Suprapubic skin (tissue), 4 donors: ENCODE measurements around the gene DDX51.

Source experiments
- EP300 ChIP-seq: sonication (generic); formaldehyde crosslinking; IDR thresholded peaks from one replicate; pipeline ENCODE4 v1.6.1; 2017; ENCODE audit warnings: antibody characterized with exemption
- POLR2A ChIP-seq, 2 donors: fragments of 450-650 bp; IDR thresholded peaks; one replicate each; pipeline ENCODE4 v1.6.1; 2017; ENCODE audit warnings: antibody characterized with exemption in 2 of 2, mild to moderate bottlenecking in 2 of 2, moderate library complexity in 2 of 2
- POLR2AphosphoS5 ChIP-seq, 3 donors: sonication (generic); formaldehyde crosslinking; IDR thresholded peaks; one replicate each; pipeline ENCODE4 v1.6.1; 2017; ENCODE audit warnings: antibody characterized with exemption in 3 of 3
- TF ChIP-seq, protein P1 (sequence below), 2 donors: fragments of 200-600 bp in 1 of 2; fragments of 450-650 bp in 1 of 2; sonication (generic) in 1 of 2; IDR thresholded peaks; one replicate each; pipeline ENCODE4 v1.5.1; 2016 to 2019; ENCODE audit warnings: antibody characterized with exemption in 2 of 2, mild to moderate bottlenecking in 1 of 2, moderate library complexity in 1 of 2

- no peak for TF ChIP-seq POLR2A (IDR thresholded peaks at IDR 0.05)
- TF ChIP-seq, protein P1, sequence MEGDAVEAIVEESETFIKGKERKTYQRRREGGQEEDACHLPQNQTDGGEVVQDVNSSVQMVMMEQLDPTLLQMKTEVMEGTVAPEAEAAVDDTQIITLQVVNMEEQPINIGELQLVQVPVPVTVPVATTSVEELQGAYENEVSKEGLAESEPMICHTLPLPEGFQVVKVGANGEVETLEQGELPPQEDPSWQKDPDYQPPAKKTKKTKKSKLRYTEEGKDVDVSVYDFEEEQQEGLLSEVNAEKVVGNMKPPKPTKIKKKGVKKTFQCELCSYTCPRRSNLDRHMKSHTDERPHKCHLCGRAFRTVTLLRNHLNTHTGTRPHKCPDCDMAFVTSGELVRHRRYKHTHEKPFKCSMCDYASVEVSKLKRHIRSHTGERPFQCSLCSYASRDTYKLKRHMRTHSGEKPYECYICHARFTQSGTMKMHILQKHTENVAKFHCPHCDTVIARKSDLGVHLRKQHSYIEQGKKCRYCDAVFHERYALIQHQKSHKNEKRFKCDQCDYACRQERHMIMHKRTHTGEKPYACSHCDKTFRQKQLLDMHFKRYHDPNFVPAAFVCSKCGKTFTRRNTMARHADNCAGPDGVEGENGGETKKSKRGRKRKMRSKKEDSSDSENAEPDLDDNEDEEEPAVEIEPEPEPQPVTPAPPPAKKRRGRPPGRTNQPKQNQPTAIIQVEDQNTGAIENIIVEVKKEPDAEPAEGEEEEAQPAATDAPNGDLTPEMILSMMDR (IDR thresholded peaks at IDR 0.05): no peak
- no peak for TF ChIP-seq EP300
- TF ChIP-seq POLR2AphosphoS5 (IDR thresholded peaks at IDR 0.05): no peak
Observed at GRCh38 chr12:132178316-132178715, 34.2 kb upstream of the DDX51 start.
